GM12873 (cell line): ENCODE results near the gene SELENOW.

ENCODE experiments used
- TF ChIP-seq, protein P1 (sequence below): IDR thresholded peaks from 2 replicates; pipeline ENCODE4 v1.5.1; 2012; ENCODE audit warnings: low read depth, mild to moderate bottlenecking, moderate library complexity, low read length, control low read depth; ENCODE audit not compliant: insufficient read depth; ENCODE audit errors: missing control alignments

SELENOW gene

DNA sequence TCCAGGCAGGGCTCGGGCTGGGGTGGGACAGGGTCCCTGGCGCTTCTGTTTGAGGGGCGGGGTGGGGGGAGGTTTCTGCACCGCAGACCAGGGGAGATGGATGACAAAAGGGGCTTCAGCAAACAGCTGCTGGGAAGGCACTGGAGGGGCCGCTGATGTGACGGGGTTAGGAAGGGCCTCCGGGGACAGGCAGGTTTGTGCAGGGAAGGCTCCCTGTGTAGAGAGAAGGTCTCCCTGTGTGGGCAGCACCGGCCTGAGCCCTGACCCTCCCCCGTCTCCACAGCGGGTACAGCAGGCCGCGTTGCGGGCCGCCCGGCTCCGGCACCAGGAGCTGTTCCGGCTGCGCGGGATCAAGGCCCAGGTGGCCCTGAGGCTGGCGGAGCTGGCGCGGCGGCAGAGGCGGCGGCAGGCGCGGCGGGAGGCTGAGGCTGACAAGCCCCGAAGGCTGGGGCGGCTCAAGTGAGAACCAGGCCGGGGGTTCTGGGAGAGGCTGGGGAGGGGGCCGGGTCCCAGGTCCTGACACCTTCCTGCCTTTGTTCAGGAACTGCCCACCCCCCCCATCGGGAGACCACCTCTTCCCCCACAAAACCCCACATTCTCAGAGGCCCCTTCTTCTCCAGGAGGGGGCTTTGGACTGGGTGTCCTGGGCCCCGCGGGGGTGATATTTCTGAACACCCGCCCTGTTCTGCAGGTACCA, 23.3 kb upstream of the SELENOW start:
- TF ChIP-seq, protein P1, sequence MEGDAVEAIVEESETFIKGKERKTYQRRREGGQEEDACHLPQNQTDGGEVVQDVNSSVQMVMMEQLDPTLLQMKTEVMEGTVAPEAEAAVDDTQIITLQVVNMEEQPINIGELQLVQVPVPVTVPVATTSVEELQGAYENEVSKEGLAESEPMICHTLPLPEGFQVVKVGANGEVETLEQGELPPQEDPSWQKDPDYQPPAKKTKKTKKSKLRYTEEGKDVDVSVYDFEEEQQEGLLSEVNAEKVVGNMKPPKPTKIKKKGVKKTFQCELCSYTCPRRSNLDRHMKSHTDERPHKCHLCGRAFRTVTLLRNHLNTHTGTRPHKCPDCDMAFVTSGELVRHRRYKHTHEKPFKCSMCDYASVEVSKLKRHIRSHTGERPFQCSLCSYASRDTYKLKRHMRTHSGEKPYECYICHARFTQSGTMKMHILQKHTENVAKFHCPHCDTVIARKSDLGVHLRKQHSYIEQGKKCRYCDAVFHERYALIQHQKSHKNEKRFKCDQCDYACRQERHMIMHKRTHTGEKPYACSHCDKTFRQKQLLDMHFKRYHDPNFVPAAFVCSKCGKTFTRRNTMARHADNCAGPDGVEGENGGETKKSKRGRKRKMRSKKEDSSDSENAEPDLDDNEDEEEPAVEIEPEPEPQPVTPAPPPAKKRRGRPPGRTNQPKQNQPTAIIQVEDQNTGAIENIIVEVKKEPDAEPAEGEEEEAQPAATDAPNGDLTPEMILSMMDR, result no peak

DNA sequence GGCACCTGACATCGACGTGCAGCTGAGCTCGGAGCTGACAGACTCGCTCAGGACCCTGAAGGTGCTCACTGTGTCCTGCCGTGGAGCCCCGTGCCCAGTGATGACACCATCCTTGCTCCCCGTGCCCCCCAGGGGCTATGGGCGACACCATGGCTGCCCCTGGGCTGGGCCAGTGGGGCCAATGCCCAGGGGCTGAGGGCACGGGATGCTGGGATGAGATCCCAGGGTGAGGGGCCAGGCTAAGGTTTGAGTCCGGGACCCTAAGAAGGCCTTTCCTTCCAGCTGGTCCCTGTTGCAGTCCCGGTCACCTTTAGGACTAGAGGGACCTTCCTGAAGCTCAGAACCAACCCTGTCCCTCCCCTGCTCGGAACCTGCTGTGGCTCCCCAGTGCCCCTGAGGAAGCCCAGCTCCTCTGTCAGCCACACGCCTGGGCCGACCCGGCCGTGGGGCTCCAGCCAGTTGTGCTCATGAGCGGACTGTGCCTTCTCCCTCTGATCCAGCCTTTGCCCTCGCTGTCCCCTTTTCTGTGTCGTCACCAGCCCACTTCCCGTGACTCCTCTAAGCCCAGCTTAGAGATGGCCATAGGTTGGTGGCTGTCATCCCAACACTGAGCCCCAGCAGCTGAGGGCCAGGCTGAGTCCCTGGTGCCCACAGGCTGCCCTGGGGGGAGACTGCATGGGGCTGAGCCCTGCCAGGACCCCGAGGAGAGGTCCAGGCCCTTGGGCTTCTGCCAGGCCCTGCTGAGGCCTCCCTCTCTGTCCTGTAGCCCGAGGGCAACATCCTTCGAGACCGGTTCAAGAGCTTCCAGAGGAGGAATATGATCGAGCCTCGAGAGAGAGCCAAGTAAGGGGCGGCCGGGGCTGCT, 22.5 kb upstream of the SELENOW start:
- TF ChIP-seq, protein P1, result no peak

DNA sequence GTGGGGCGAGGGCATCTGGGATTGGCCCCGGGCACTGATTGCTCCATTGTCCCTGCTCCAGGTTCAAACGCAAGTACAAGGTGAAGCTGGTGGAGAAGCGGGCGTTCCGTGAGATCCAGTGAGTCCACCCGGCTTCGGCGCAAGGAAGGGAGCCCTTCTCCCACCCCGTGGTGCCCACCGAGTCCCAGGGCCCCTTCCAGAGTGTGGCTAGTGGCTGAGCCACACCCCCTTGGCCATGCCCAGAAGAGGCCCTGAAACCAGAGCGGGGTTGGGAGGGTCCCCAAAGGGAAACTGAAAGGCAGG, 21.9 kb upstream of the SELENOW start:
- TF ChIP-seq, protein P1, result no peak

DNA sequence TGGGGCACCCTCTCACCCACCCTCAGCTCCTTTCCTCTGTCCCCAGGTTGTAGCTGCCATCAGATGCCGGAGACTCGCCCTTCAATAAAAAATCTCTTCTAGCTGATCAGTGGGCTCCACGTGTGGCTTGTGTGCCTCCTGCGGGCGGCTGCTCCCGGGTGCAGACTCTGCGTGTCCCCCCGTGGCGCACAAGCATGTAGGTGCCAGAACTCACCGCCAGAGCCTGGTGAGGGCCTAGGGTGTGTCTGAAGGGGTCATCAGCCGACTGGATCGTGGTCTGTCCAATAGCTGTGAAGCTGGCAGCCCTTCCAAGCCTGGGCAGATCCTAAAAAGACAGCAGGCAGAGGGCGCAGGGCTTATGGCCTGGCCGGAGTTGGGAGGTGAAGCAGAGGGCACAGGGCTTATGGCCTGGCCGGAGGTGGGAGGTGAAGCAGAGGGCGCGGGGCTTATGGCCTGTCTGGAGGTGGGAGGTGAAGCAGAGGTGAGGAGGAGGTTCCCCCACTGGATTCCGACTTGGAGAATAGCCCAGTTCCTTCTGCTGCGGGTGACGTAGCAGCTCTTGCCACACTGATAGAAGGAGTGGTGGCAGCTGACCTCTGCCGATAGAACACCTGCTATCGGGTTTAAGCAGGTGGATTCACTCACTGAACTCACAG, 21.4 kb upstream of the SELENOW start:
- TF ChIP-seq, protein P1, result no peak

DNA sequence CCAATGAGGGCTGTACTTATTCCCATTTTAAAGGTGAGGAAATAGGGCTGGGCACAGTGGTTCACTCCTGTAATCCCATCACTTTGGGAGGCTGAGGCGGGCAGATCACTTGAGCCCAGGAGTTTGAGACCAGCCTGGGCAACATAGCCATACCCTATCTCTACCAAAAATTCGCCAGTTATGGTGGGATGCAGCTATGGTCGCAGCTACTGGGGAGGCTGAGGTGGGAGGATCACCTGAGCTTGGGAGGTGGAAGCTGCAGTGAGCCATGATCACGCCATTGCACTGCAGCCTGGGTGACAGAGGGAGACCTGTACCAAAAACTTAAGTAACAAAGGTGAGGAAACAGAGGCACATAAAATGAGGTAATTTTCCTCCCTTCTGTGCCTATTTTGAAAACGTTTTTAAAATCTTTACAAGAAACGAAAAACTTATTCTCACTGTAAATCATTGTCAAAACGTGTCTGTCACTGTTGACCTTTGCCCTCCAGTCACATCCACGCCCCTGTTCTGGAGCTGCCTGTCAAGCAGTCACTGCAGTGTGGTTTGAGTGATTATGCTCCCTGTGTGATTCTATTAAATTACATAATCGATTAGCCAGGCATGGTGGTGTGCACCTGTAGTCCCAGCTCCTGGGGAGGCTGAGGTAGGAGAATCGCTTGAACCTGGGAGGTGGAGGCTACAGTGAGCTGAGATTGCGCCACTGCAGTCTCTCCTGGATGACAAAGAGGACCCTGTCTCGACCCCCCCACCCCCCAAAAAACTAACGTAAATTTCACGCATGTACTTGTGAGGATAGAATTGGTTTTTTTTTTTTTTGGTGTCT, 20.7 kb upstream of the SELENOW start:
- TF ChIP-seq, protein P1, result no peak

DNA sequence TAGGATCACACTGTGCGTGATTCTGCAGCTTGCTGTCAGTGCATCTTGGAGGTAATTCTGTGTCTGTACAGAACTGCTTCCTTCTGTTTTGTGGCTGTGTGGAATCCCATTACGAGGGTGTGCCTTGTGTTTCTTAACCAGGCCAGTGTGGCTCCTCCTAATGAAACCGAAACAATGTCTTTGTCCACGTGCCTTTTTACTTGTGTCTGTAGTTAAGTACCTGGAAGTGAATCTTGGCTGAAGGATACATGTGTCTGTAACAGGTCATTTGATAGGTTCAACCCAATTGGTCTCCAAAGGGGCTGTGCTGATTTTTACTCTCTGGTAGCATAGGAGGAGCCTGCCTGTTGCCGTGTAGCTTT, 20.1 kb upstream of the SELENOW start:
- TF ChIP-seq, protein P1, result no peak
